ENCODE data around the gene KRTAP12-3. TPM values are rescaled to one million over a fixed set of nuclear protein-coding genes. Genes with fewer than 3 reads are reported as not detected.
"Not testable (repeated sequence)": the region's sequence is repeated elsewhere in the genome, so short reads cannot be mapped to it uniquely, and the experiment has no call there.

The KRTAP12-3 gene
- total RNA-seq, 1 donor, result not detected

DNA sequence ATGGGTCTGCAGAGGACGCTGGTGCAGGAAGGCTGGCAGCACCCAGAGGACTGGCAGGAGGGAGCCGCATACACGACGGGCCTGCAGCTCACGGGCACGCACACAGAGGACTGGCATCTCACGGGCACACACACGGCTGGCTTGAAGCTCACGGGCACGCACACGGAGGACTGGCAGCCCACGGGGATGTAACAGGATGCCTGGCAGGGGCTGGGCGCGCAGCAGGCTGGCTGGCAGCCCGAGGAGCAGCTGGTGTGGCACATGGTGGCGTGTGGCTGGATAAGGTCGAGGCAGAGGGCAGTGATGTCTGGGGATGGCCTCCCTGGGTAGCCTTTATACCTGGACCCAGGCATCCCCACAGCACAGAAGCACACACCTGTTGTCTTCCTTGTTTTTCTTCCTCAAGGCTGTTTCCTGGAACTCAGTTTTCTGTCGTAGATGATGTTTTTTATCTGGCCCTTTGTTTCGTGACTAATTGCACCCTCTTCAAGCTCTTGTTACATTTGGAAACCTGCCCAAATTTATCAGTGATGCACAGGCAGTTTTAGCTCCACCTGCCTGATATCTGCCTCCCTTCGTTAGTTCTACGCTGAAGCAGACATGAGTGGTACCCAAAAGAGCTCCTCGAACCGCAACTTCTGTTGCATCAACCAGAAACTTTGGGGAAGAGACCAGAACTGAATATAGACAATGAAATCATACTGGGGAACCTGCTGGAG is 24.3 kb downstream of the KRTAP12-3 start, which contains the start of gene KRTAP12-1:
Gene KRTAP12-1, minus strand, starts transcription at position 303 of the 719 bp plus-strand sequence. Its CDS starts 40 bp downstream, at position 263.
- H3K4me3 ChIP-seq (ENCODE audit: low read depth, low read length), result no peak within 1 kb of the TSS
- TF ChIP-seq, protein P1, sequence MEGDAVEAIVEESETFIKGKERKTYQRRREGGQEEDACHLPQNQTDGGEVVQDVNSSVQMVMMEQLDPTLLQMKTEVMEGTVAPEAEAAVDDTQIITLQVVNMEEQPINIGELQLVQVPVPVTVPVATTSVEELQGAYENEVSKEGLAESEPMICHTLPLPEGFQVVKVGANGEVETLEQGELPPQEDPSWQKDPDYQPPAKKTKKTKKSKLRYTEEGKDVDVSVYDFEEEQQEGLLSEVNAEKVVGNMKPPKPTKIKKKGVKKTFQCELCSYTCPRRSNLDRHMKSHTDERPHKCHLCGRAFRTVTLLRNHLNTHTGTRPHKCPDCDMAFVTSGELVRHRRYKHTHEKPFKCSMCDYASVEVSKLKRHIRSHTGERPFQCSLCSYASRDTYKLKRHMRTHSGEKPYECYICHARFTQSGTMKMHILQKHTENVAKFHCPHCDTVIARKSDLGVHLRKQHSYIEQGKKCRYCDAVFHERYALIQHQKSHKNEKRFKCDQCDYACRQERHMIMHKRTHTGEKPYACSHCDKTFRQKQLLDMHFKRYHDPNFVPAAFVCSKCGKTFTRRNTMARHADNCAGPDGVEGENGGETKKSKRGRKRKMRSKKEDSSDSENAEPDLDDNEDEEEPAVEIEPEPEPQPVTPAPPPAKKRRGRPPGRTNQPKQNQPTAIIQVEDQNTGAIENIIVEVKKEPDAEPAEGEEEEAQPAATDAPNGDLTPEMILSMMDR (IDR thresholded peaks at IDR 0.05; ENCODE audit: insufficient read depth, low read depth, low read length), result no peak
- no peak for DNase-seq (ENCODE audit: low read depth)

DNA sequence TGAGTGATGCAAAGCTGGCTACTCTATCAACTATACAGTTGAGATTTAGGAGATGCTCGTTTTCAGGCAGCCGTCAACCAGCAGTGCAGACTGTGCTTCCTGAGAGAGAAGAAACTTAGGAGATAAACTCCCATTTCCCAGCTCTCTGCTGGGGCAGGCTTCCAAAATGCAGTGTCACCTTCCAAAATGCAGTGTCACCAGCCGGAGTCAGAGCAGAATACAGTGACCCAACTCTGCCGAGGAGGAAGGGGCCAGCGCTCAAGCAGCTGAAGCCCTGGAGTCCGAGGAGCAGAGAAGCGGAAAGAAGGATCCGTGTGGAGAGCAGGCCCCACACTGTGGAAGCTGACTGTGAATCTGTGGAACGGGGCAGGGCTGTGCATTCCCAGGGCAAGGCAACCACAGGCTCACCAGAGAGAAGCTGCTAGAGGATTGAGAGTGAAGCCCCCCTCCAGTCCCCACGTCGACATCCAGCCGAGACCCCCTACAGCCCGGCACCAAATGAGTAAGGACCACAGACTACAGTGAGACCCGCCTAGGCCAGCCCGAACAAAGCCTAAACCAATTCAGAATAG is 24.9 kb downstream of the KRTAP12-3 start:
- no peak for DNase-seq (ENCODE audit: low read depth)
- no peak overlapping the region for H3K4me3 ChIP-seq (ENCODE audit: low read depth, low read length)
- TF ChIP-seq, protein P1 (IDR thresholded peaks at IDR 0.05; ENCODE audit: insufficient read depth, low read depth, low read length), result no peak

DNA sequence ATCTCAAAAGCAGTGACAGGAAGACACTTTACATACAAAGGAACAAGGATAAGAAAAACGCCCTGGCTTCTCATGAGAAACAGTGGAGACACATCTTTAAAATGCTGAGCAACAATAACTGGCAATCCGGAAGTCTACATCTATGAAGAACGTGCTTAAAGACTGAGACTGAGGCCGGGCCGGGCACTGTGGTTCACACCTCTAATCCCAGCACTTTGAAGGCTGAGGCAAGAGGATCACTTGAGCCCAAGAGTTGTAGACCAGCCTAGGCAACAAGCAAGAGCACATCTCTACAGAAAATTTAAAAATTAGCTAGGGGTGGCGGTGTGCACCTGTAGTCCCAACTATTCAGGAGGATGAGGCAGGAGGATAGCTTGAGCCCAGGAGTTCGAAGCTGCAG is 26.3 kb downstream of the KRTAP12-3 start:
- no peak for DNase-seq (ENCODE audit: low read depth)
- TF ChIP-seq, protein P1 (IDR thresholded peaks at IDR 0.05; ENCODE audit: insufficient read depth, low read depth, low read length), result no peak

DNA sequence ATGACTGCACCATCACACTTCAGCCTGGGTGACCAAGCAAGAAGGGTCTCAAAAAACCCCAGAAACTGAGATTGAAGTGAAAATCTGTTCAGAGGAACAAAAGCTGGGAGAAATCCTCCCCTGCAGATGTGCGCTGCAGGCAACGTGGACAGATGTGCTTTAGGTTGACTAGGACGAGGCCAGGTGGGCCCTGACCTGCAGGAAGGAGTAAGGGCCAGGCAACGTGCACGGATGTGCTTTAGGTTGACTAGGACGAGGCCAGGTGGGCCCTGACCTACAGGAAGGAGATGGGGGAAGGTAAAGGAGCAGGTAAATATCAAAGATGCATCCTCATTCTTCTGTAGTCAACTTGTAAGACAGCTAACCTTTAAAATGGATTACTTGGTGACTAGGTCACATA is 26.8 kb downstream of the KRTAP12-3 start:
- DNase-seq (ENCODE audit: low read depth), result no peak
- H3K4me3 ChIP-seq (ENCODE audit: low read depth, low read length), result no peak overlapping the region
- TF ChIP-seq, protein P1 (IDR thresholded peaks at IDR 0.05; ENCODE audit: insufficient read depth, low read depth, low read length), result no peak

More for the DNA sequence above, 26.3 kb downstream of the KRTAP12-3 start:
- H3K4me3 ChIP-seq (ENCODE audit: low read depth, low read length), result no peak overlapping the region

DNA sequence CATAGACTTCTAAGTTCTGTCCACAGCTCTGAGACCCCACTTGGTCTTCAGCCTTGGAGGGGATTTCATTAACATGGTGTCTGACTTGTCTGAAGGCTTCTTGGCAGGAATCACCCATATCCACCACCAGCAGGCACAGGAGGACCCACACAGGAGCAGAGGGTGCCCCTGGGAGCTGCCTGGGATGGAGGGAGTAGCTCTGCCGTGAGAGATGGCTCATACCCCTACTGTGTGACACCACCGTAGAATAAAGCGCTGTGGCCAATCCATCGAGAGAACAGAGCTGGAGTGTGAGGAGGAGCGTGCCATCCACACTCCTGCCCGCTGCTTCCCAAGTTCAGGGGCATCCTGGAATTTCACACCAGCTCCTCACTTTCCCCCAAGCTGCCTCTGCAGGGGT is 27.3 kb downstream of the KRTAP12-3 start:
- H3K4me3 ChIP-seq (ENCODE audit: low read depth, low read length); DNase-seq (ENCODE audit: low read depth): not testable (repeated sequence)

DNA sequence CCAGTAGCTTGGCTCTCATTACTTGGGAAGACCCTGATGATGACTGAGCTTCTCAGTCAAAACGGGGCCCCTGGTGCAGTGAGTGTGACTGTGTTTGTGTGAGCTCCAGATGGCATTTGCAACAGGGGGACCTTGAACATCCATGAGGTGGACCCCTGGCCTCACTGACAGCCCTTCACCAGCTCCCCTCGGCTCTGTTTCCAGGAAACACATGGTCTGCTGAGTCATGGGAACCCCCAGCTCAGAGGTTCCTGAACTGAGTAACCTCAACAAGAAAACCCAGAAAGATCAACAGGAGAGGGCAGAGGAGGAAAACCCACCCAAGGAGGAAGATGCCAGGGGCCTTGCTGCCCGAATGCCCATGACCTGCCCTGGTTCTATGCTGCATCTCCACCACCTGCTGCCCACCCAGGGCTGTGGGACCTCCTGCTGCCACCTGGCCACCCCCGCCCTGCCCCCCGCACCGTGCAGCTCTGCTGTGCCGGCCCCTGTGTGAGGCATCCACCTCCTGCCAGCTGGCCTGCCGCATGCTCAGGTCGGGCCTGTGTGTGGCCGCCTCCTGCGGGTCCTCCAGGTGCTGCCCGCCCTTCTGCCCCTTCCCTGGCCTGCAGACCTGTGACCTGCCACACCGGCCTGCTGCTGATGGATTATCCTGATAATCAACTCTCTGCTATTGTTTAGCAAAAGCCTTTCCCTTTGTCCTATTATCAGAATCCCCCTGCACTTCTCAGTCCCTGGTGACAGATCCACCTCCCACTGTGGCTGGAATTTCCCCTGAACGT is 28.5 kb downstream of the KRTAP12-3 start:
- no peak overlapping the region for H3K4me3 ChIP-seq (ENCODE audit: low read depth, low read length)
- DNase-seq (ENCODE audit: low read depth), result no peak
- TF ChIP-seq, protein P1 (IDR thresholded peaks at IDR 0.05; ENCODE audit: insufficient read depth, low read depth, low read length), result no peak

All from fibroblast of villous mesenchyme (primary cell).